Ecto neural progenitor cell (in vitro differentiated cells): Measurements from ENCODE around the gene SLC25A29.

ENCODE experiments used
- DNase-seq: peaks from one replicate; pipeline ENCODE4 v3.0.0-alpha.2; 2018; ENCODE audit warnings: low spot score

Gene SLC25A29

GRCh38 chr14:100281286-100282082 is 24.8 kb downstream of the SLC25A29 start:
- DNase-seq, result no peak

- DNase-seq, result no peak
Measured at GRCh38 chr14:100279563-100279962, 26.7 kb downstream of the SLC25A29 start.

- no peak for DNase-seq
Measured at GRCh38 chr14:100279133-100279532, 27.1 kb downstream of the SLC25A29 start.

- DNase-seq, result no peak
Measured at GRCh38 chr14:100278702-100279101, 27.5 kb downstream of the SLC25A29 start.

- DNase-seq, result no peak
Measured at GRCh38 chr14:100275214-100275613, 31.0 kb downstream of the SLC25A29 start.

GRCh38 chr14:100274250-100274649 is 32.0 kb downstream of the SLC25A29 start:
- DNase-seq, result no peak

GRCh38 chr14:100271247-100271939 is 34.9 kb downstream of the SLC25A29 start:
- DNase-seq, result no peak

- DNase-seq, result no peak
Measured at GRCh38 chr14:100268591-100269207, 37.5 kb downstream of the SLC25A29 start.

GRCh38 chr14:100267990-100268389 is 38.3 kb downstream of the SLC25A29 start:
- no peak for DNase-seq

- DNase-seq, result no peak
Measured at GRCh38 chr14:100263141-100263540, 43.1 kb downstream of the SLC25A29 start.

GRCh38 chr14:100262545-100262944 is 43.7 kb downstream of the SLC25A29 start:
- DNase-seq, result no peak

GRCh38 chr14:100261621-100262020 is 44.6 kb downstream of the SLC25A29 start:
- DNase-seq, result no peak

GRCh38 chr14:100256339-100256895 is 49.8 kb downstream of the SLC25A29 start:
- DNase-seq, result no peak

GRCh38 chr14:100252684-100253083 is 53.6 kb downstream of the SLC25A29 start:
- DNase-seq, result no peak

GRCh38 chr14:100250732-100251465 is 55.3 kb downstream of the SLC25A29 start:
- no peak for DNase-seq

- no peak for DNase-seq
Measured at GRCh38 chr14:100246809-100247428, 59.3 kb downstream of the SLC25A29 start.

- no peak for DNase-seq
Measured at GRCh38 chr14:100243020-100243419, 63.2 kb downstream of the SLC25A29 start.

- DNase-seq, result no peak
Measured at GRCh38 chr14:100241279-100241678, 65.0 kb downstream of the SLC25A29 start.
